ENCODE data around the gene RGL1.
"Not testable (repeated sequence)": the region's sequence is repeated elsewhere in the genome, so short reads cannot be mapped to it uniquely, and the experiment has no call there.

Gene RGL1
- long read RNA-seq, donor 1, full-length matches to known transcripts: 4 of 4 reads
- long read RNA-seq, donor 1, partial matches to known transcripts: 0 of 4 reads
- long read RNA-seq, donor 1, other reads (novel, unspliced or antisense): 0 of 4 reads
- long read RNA-seq, donor 2, full-length matches to known transcripts: 6 of 6 reads
- long read RNA-seq, donor 2, partial matches to known transcripts: 0 of 6 reads
- long read RNA-seq, donor 2, other reads (novel, unspliced or antisense): 0 of 6 reads
- long read RNA-seq, donor 3, full-length matches to known transcripts: 1 of 11 reads
- long read RNA-seq, donor 3, partial matches to known transcripts: 10 of 11 reads
- long read RNA-seq, donor 3, other reads (novel, unspliced or antisense): 0 of 11 reads
- long read RNA-seq, donor 4, full-length matches to known transcripts: 3 of 14 reads
- long read RNA-seq, donor 4, partial matches to known transcripts: 11 of 14 reads
- long read RNA-seq, donor 4, other reads (novel, unspliced or antisense): 0 of 14 reads
- long read RNA-seq, donor 5, full-length matches to known transcripts: 1 of 1 reads
- long read RNA-seq, donor 5, partial matches to known transcripts: 0 of 1 reads
- long read RNA-seq, donor 5, other reads (novel, unspliced or antisense): 0 of 1 reads
- long read RNA-seq, donor 6, full-length matches to known transcripts: 5 of 5 reads
- long read RNA-seq, donor 6, partial matches to known transcripts: 0 of 5 reads
- long read RNA-seq, donor 6, other reads (novel, unspliced or antisense): 0 of 5 reads
- long read RNA-seq, donor 7, full-length matches to known transcripts: 6 of 14 reads
- long read RNA-seq, donor 7, partial matches to known transcripts: 8 of 14 reads
- long read RNA-seq, donor 7, other reads (novel, unspliced or antisense): 0 of 14 reads
- long read RNA-seq, donor 8, full-length matches to known transcripts: 8 of 8 reads
- long read RNA-seq, donor 8, partial matches to known transcripts: 0 of 8 reads
- long read RNA-seq, donor 8, other reads (novel, unspliced or antisense): 0 of 8 reads

- DNase-seq: peak; percentile 91
These were observed at the start of gene RGL1 for GRCh38 chr1:183804916-183805841. Gene RGL1 (plus strand): TSS chr1:183805120. CDS start chr1:183805298, 178 bp downstream.

GRCh38 chr1:183756326-183756725 is 48.6 kb upstream of the RGL1 start:
- no peak for DNase-seq

- DNase-seq: no peak
These were observed 47.9 kb upstream of the RGL1 start for GRCh38 chr1:183757061-183757460.

- DNase-seq: no peak
These were observed 46.0 kb upstream of the RGL1 start for GRCh38 chr1:183758913-183759312.

- DNase-seq: no peak
These were observed 44.3 kb upstream of the RGL1 start for GRCh38 chr1:183760661-183761060.

- DNase-seq: no peak
These were observed 43.0 kb upstream of the RGL1 start for GRCh38 chr1:183761871-183762270.

GRCh38 chr1:183762856-183763255 is 42.1 kb upstream of the RGL1 start:
- DNase-seq: not testable (repeated sequence)

- no peak for DNase-seq
These were observed 39.9 kb upstream of the RGL1 start for GRCh38 chr1:183764981-183765380.

- DNase-seq: no peak
These were observed 34.7 kb upstream of the RGL1 start for GRCh38 chr1:183769956-183770815.

GRCh38 chr1:183770816-183771128 is 34.1 kb upstream of the RGL1 start:
- DNase-seq: no peak

GRCh38 chr1:183773482-183774274 is 31.2 kb upstream of the RGL1 start:
- DNase-seq: no peak

GRCh38 chr1:183774938-183775337 is 30.0 kb upstream of the RGL1 start:
- DNase-seq: no peak

GRCh38 chr1:183776731-183777130 is 28.2 kb upstream of the RGL1 start:
- DNase-seq: no peak

- DNase-seq: peak; percentile 8
These were observed 27.6 kb upstream of the RGL1 start for GRCh38 chr1:183777328-183777727.

GRCh38 chr1:183778045-183778444 is 26.9 kb upstream of the RGL1 start:
- no peak for DNase-seq

GRCh38 chr1:183778568-183779433 is 26.1 kb upstream of the RGL1 start:
- no peak for DNase-seq

- no peak for DNase-seq
These were observed 24.8 kb upstream of the RGL1 start for GRCh38 chr1:183780159-183780558.

- no peak for DNase-seq
These were observed 24.2 kb upstream of the RGL1 start for GRCh38 chr1:183780757-183781156.

GRCh38 chr1:183783342-183783741 is 21.6 kb upstream of the RGL1 start:
- no peak for DNase-seq
